Astrocyte (in vitro differentiated cells and primary cell): ENCODE measurements around the gene RBP3. TPM values are rescaled to one million over a fixed set of nuclear protein-coding genes. Genes with fewer than 3 reads are reported as not detected.

ENCODE experiments used
- DNase-seq: peaks from one replicate; pipeline ENCODE4 v3.0.0-alpha.2; 2010; ENCODE audit warnings: low read depth
- FAIRE-seq: peaks from 2 replicates; lab custom pipeline; 2011; peaks lifted over from hg19 to GRCh38; lab: Jason Lieb, UNC
- H2AFZ ChIP-seq: 2 replicates; pipeline ENCODE4 v1.6.0; 2012; ENCODE audit warnings: low read depth, low read length, inconsistent platforms
- H3K27ac ChIP-seq: 2 replicates; pipeline ENCODE4 v1.5.1; 2011; ENCODE audit warnings: low read depth, low read length, inconsistent platforms
- H3K27me3 ChIP-seq: 2 replicates; pipeline ENCODE4 v1.6.0; 2011; ENCODE audit warnings: low read length, inconsistent platforms; ENCODE audit not compliant: insufficient read depth
- H3K36me3 ChIP-seq: 2 replicates; pipeline ENCODE4 v1.5.1; 2011; ENCODE audit warnings: low read length, inconsistent platforms; ENCODE audit not compliant: insufficient read depth
- H3K4me1 ChIP-seq: 2 replicates; pipeline ENCODE4 v1.5.1; 2011; ENCODE audit warnings: low read length, inconsistent platforms; ENCODE audit not compliant: insufficient read depth
- H3K4me2 ChIP-seq: 2 replicates; pipeline ENCODE4 v1.6.0; 2012; ENCODE audit warnings: low read length, inconsistent platforms
- H3K4me3 ChIP-seq: 2 replicates; pipeline ENCODE4 v1.5.1; 2011; ENCODE audit warnings: low read depth, mild to moderate bottlenecking, low read length, inconsistent platforms; ENCODE audit not compliant: insufficient read depth
- H3K79me2 ChIP-seq: 2 replicates; pipeline ENCODE4 v1.6.0; 2012; ENCODE audit warnings: mild to moderate bottlenecking, low read length, inconsistent platforms; ENCODE audit not compliant: insufficient read depth
- H3K9ac ChIP-seq: 2 replicates; pipeline ENCODE4 v1.6.0; 2012; ENCODE audit warnings: mild to moderate bottlenecking, low read length, inconsistent platforms
- H3K9me3 ChIP-seq: 2 replicates; pipeline ENCODE4 v1.5.1; 2012; ENCODE audit warnings: low read depth, mild to moderate bottlenecking, low read length, inconsistent platforms; ENCODE audit not compliant: insufficient read depth
- H4K20me1 ChIP-seq: 2 replicates; pipeline ENCODE4 v1.6.0; 2012; ENCODE audit warnings: low read length, inconsistent platforms; ENCODE audit not compliant: insufficient read depth
- H3K27ac Mint-ChIP-seq: one replicate; pipeline ENCODE4 v1.8.0; 2021; ENCODE audit warnings: mild to moderate bottlenecking, mixed read lengths; ENCODE audit not compliant: unreplicated experiment
- H3K27me3 Mint-ChIP-seq: one replicate; pipeline ENCODE4 v1.8.0; 2021; ENCODE audit warnings: low read depth, mixed read lengths; ENCODE audit not compliant: unreplicated experiment
- H3K36me3 Mint-ChIP-seq: one replicate; pipeline ENCODE4 v1.8.0; 2021; ENCODE audit warnings: low read depth, mixed read lengths; ENCODE audit not compliant: unreplicated experiment
- H3K4me1 Mint-ChIP-seq: one replicate; pipeline ENCODE4 v1.8.0; 2021; ENCODE audit warnings: low read depth, mixed read lengths; ENCODE audit not compliant: unreplicated experiment
- H3K4me3 Mint-ChIP-seq: one replicate; pipeline ENCODE4 v1.8.0; 2021; ENCODE audit warnings: mild to moderate bottlenecking, moderate library complexity, mixed read lengths; ENCODE audit not compliant: unreplicated experiment
- H3K9me3 Mint-ChIP-seq: one replicate; pipeline ENCODE4 v1.8.0; 2021; ENCODE audit warnings: mild to moderate bottlenecking, mixed read lengths; ENCODE audit not compliant: unreplicated experiment
- EZH2 ChIP-seq: IDR thresholded peaks from 2 replicates; pipeline ENCODE4 v1.6.1; 2012; ENCODE audit warnings: mild to moderate bottlenecking, low read length, inconsistent platforms; ENCODE audit not compliant: insufficient read depth
- total RNA-seq: library from RNA; stranded (reverse); gene quantifications from 2 replicates; pipeline ENCODE4 v1.2.1, GENCODE V29; 2021
- TF ChIP-seq, protein P1 (sequence below): IDR thresholded peaks from 2 replicates; pipeline ENCODE4 v1.5.1; 2011; ENCODE audit warnings: low read depth, mild to moderate bottlenecking, inconsistent platforms, low read length, moderate library complexity; ENCODE audit not compliant: insufficient read depth

Gene RBP3
- total RNA-seq, 1 donor from 2014 or later = not detected

GRCh38 chr10:47333532-47333931 lies 14.6 kb upstream of the RBP3 start:
- Histone ChIP-seq H3K4me2 (no peak overlapping the region), H3K4me3 (no peak overlapping the region), H3K79me2 (no peaks in the 10 kb centered on the region), H4K20me1 (no peaks in the 10 kb centered on the region), H3K9ac (no peak overlapping the region), H3K27me3 (peaks cover 16% of the 10 kb centered on the region), H3K36me3 (no peaks in the 10 kb centered on the region), H3K27ac (no peak overlapping the region), H3K9me3 (no peaks in the 10 kb centered on the region), H2AFZ (no peak overlapping the region), H3K4me1 (no peaks in the 10 kb centered on the region)
- Mint-ChIP-seq H3K27me3 (peaks cover 42% of the 10 kb centered on the region), H3K4me1 (peaks cover 3% of the 10 kb centered on the region), H3K36me3 (no peaks in the 10 kb centered on the region), H3K4me3 (no peak overlapping the region), H3K9me3 (no peaks in the 10 kb centered on the region), H3K27ac (no peak overlapping the region)
- FAIRE-seq = no peak
- DNase-seq = no peak
- no peak for TF ChIP-seq EZH2
- TF ChIP-seq, protein P1, sequence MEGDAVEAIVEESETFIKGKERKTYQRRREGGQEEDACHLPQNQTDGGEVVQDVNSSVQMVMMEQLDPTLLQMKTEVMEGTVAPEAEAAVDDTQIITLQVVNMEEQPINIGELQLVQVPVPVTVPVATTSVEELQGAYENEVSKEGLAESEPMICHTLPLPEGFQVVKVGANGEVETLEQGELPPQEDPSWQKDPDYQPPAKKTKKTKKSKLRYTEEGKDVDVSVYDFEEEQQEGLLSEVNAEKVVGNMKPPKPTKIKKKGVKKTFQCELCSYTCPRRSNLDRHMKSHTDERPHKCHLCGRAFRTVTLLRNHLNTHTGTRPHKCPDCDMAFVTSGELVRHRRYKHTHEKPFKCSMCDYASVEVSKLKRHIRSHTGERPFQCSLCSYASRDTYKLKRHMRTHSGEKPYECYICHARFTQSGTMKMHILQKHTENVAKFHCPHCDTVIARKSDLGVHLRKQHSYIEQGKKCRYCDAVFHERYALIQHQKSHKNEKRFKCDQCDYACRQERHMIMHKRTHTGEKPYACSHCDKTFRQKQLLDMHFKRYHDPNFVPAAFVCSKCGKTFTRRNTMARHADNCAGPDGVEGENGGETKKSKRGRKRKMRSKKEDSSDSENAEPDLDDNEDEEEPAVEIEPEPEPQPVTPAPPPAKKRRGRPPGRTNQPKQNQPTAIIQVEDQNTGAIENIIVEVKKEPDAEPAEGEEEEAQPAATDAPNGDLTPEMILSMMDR = no peak

GRCh38 chr10:47334466-47335295 lies 13.5 kb upstream of the RBP3 start:
- no peak for DNase-seq
- no peak overlapping the region for H3K4me3 ChIP-seq

More at GRCh38 chr10:47334466-47335295, 13.5 kb upstream of the RBP3 start:
- peaks cover 16% of the 10 kb centered on the region for H3K27me3 ChIP-seq
- H3K9ac ChIP-seq = no peak overlapping the region
- Mint-ChIP-seq H3K4me1 (peaks cover 3% of the 10 kb centered on the region), H3K27me3 (peaks cover 51% of the 10 kb centered on the region), H3K36me3 (no peaks in the 10 kb centered on the region), H3K4me3 (no peak overlapping the region), H3K27ac (no peak overlapping the region), H3K9me3 (no peaks in the 10 kb centered on the region)
- FAIRE-seq = no peak
- H3K4me2 ChIP-seq = no peak overlapping the region
- no peaks in the 10 kb centered on the region for H4K20me1 ChIP-seq
- no peak overlapping the region for H2AFZ ChIP-seq
- TF ChIP-seq EZH2 = no peak
- TF ChIP-seq, protein P1 = no peak
- no peaks in the 10 kb centered on the region for H3K79me2 ChIP-seq
- no peak overlapping the region for H3K27ac ChIP-seq
- H3K4me1 ChIP-seq = no peaks in the 10 kb centered on the region
- H3K9me3 ChIP-seq = no peaks in the 10 kb centered on the region
- no peaks in the 10 kb centered on the region for H3K36me3 ChIP-seq
